Measurements from ENCODE around the gene IL2RG. TPM values are rescaled to one million over a fixed set of nuclear protein-coding genes. Genes with fewer than 3 reads are reported as not detected.

The IL2RG gene
- total RNA-seq (1 to 10 TPM in 3 of 4 donors, under 1 TPM in 1; 0.88 to 4.1 (median 2.2) TPM), polyA plus RNA-seq (1.1 TPM)
- long read RNA-seq, donor 1, partial matches to known transcripts = 1 of 2 reads
- long read RNA-seq, donor 1, other reads (novel, unspliced or antisense) = 0 of 2 reads
- long read RNA-seq, donor 2 = 0 reads
- long read RNA-seq, donor 3 = 0 reads
- long read RNA-seq, donor 4 = 0 reads

- no peaks in the 10 kb centered on the region for H3K4me1 ChIP-seq (ENCODE audit: control insufficient read depth, insufficient read depth, low read length)
- no peak within 1 kb of the TSS for H3K4me3 ChIP-seq (ENCODE audit: low read length)
- intact Hi-C loops (cut with DNase I) = no loop called here
- no peak within 1 kb of the TSS for H3K27ac ChIP-seq (ENCODE audit: low read length)
- no peaks in the 10 kb centered on the region for H3K9me3 ChIP-seq (ENCODE audit: control insufficient read depth, low read length)
- peak in 1 of 2 donors; percentile 63 for ATAC-seq
- 68% methylated on average over 8 of the region's 8 CpGs for WGBS
- no peak for DNase-seq
- no peaks in the 10 kb centered on the region for H3K27me3 ChIP-seq (ENCODE audit: control insufficient read depth, insufficient read depth)
These were observed at the start of gene IL2RG for GRCh38 chrX:71111141-71111843. IL2RG (minus strand) TSS chrX:71111577; CDS start chrX:71111539, 38 bp downstream.

- no peaks in the 10 kb centered on the region for H3K4me1 ChIP-seq (ENCODE audit: control insufficient read depth, insufficient read depth, low read length)
- WGBS = 75% methylated on average over 3 of the region's 3 CpGs
- no peaks in the 10 kb centered on the region for H3K9me3 ChIP-seq (ENCODE audit: control insufficient read depth, low read length)
- no peak overlapping the region for H3K4me3 ChIP-seq (ENCODE audit: low read length)
- no peak for ATAC-seq
- intact Hi-C loops (cut with DNase I) = no loop called here
- DNase-seq = no peak
- no peak overlapping the region for H3K27ac ChIP-seq (ENCODE audit: low read length)
- no peaks in the 10 kb centered on the region for H3K27me3 ChIP-seq (ENCODE audit: control insufficient read depth, insufficient read depth)
These were observed 49.1 kb upstream of the IL2RG start for GRCh38 chrX:71160475-71160874.

- Histone ChIP-seq H3K27me3 (ENCODE audit: control insufficient read depth, insufficient read depth) (no peaks in the 10 kb centered on the region), H3K4me3 (ENCODE audit: low read length) (no peak overlapping the region), H3K4me1 (ENCODE audit: control insufficient read depth, insufficient read depth, low read length) (no peaks in the 10 kb centered on the region), H3K27ac (ENCODE audit: low read length) (no peak overlapping the region), H3K9me3 (ENCODE audit: control insufficient read depth, low read length) (no peaks in the 10 kb centered on the region)
- DNase-seq (no peak), ATAC-seq (no peak)
- intact Hi-C loops (cut with DNase I) = no loop called here
- whole genome bisulfite sequencing = 84% methylated on average over 5 of the region's 5 CpGs
These were observed 48.0 kb upstream of the IL2RG start for GRCh38 chrX:71159335-71159734.

- Histone ChIP-seq H3K27ac (ENCODE audit: low read length) (no peak overlapping the region), H3K27me3 (ENCODE audit: control insufficient read depth, insufficient read depth) (no peaks in the 10 kb centered on the region), H3K9me3 (ENCODE audit: control insufficient read depth, low read length) (no peaks in the 10 kb centered on the region), H3K4me1 (ENCODE audit: control insufficient read depth, insufficient read depth, low read length) (no peaks in the 10 kb centered on the region), H3K4me3 (ENCODE audit: low read length) (no peak overlapping the region)
- WGBS = 82% methylated on average over 6 of the region's 6 CpGs
- no peak for ATAC-seq
- intact Hi-C loops (cut with DNase I) = no loop called here
- DNase-seq = no peak
These were observed 47.2 kb upstream of the IL2RG start for GRCh38 chrX:71158603-71159002.

- intact Hi-C loops (cut with DNase I) = no loop called here
- DNase-seq = no peak
- 84% methylated on average over 3 of the region's 3 CpGs for WGBS
- Histone ChIP-seq H3K4me1 (ENCODE audit: control insufficient read depth, insufficient read depth, low read length) (no peaks in the 10 kb centered on the region), H3K27ac (ENCODE audit: low read length) (no peak overlapping the region), H3K27me3 (ENCODE audit: control insufficient read depth, insufficient read depth) (no peaks in the 10 kb centered on the region), H3K9me3 (ENCODE audit: control insufficient read depth, low read length) (no peaks in the 10 kb centered on the region), H3K4me3 (ENCODE audit: low read length) (no peak overlapping the region)
- no peak for ATAC-seq
These were observed 43.3 kb upstream of the IL2RG start for GRCh38 chrX:71154641-71155040.

GRCh38 chrX:71154196-71154595 is 42.8 kb upstream of the IL2RG start:
- DNase-seq = no peak
- no peaks in the 10 kb centered on the region for H3K27me3 ChIP-seq (ENCODE audit: control insufficient read depth, insufficient read depth)
- H3K27ac ChIP-seq (ENCODE audit: low read length) = no peak overlapping the region
- no peaks in the 10 kb centered on the region for H3K4me1 ChIP-seq (ENCODE audit: control insufficient read depth, insufficient read depth, low read length)
- ATAC-seq = no peak
- 97% methylated on average over 7 of the region's 7 CpGs for WGBS
- no peak overlapping the region for H3K4me3 ChIP-seq (ENCODE audit: low read length)
- intact Hi-C loops (cut with DNase I) = no loop called here
- no peaks in the 10 kb centered on the region for H3K9me3 ChIP-seq (ENCODE audit: control insufficient read depth, low read length)

- H3K27ac ChIP-seq (ENCODE audit: low read length) = no peak overlapping the region
- H3K27me3 ChIP-seq (ENCODE audit: control insufficient read depth, insufficient read depth) = no peaks in the 10 kb centered on the region
- DNase-seq (no peak), ATAC-seq (no peak)
- intact Hi-C loops (cut with DNase I) = no loop called here
- WGBS = 70% methylated on average over 7 of the region's 7 CpGs
- no peaks in the 10 kb centered on the region for H3K9me3 ChIP-seq (ENCODE audit: control insufficient read depth, low read length)
- no peaks in the 10 kb centered on the region for H3K4me1 ChIP-seq (ENCODE audit: control insufficient read depth, insufficient read depth, low read length)
- H3K4me3 ChIP-seq (ENCODE audit: low read length) = no peak overlapping the region
These were observed 40.0 kb upstream of the IL2RG start for GRCh38 chrX:71151366-71151765.

GRCh38 chrX:71148278-71148663 is 36.9 kb upstream of the IL2RG start:
- Histone ChIP-seq H3K27ac (ENCODE audit: low read length) (no peak overlapping the region), H3K4me3 (ENCODE audit: low read length) (no peak overlapping the region), H3K27me3 (ENCODE audit: control insufficient read depth, insufficient read depth) (no peaks in the 10 kb centered on the region), H3K4me1 (ENCODE audit: control insufficient read depth, insufficient read depth, low read length) (peaks cover 3% of the 10 kb centered on the region), H3K9me3 (ENCODE audit: control insufficient read depth, low read length) (no peaks in the 10 kb centered on the region)
- intact Hi-C loops (cut with DNase I) = no loop called here
- WGBS = 68% methylated on average over 8 of the region's 8 CpGs
- DNase-seq (no peak), ATAC-seq (no peak)

GRCh38 chrX:71147496-71148277 is 36.3 kb upstream of the IL2RG start:
- WGBS = 80% methylated on average over 28 of the region's 28 CpGs

GRCh38 chrX:71144651-71145050 is 33.3 kb upstream of the IL2RG start, which contains the start of gene NLGN3:
NLGN3 (plus strand) TSS chrX:71144841; CDS start chrX:71147750, 2,909 bp downstream.
- intact Hi-C loops (cut with DNase I) = no loop called here
- Histone ChIP-seq H3K9me3 (ENCODE audit: control insufficient read depth, low read length) (no peaks in the 10 kb centered on the region), H3K4me1 (ENCODE audit: control insufficient read depth, insufficient read depth, low read length) (peaks cover 3% of the 10 kb centered on the region), H3K27ac (ENCODE audit: low read length) (no peak within 1 kb of the TSS), H3K27me3 (ENCODE audit: control insufficient read depth, insufficient read depth) (no peaks in the 10 kb centered on the region), H3K4me3 (ENCODE audit: low read length) (peak within 1 kb of the TSS; percentile 42)
- WGBS = 8% methylated on average over 28 of the region's 28 CpGs
- peak in 1 of 2 donors; percentile 25 for ATAC-seq
- DNase-seq = peak in 2 of 3 donors; percentile 59 to 62

More at GRCh38 chrX:71147496-71148277, 36.3 kb upstream of the IL2RG start:
- H3K9me3 ChIP-seq (ENCODE audit: control insufficient read depth, low read length) = no peaks in the 10 kb centered on the region
- no peaks in the 10 kb centered on the region for H3K27me3 ChIP-seq (ENCODE audit: control insufficient read depth, insufficient read depth)
- H3K4me1 ChIP-seq (ENCODE audit: control insufficient read depth, insufficient read depth, low read length) = peaks cover 3% of the 10 kb centered on the region
- intact Hi-C loops (cut with DNase I) = no loop called here
- no peak overlapping the region for H3K4me3 ChIP-seq (ENCODE audit: low read length)
- DNase-seq = no peak
- ATAC-seq = no peak
- no peak overlapping the region for H3K27ac ChIP-seq (ENCODE audit: low read length)

- Histone ChIP-seq H3K9me3 (ENCODE audit: control insufficient read depth, low read length) (no peaks in the 10 kb centered on the region), H3K4me3 (ENCODE audit: low read length) (no peak overlapping the region), H3K27ac (ENCODE audit: low read length) (no peak overlapping the region), H3K4me1 (ENCODE audit: control insufficient read depth, insufficient read depth, low read length) (peaks cover 3% of the 10 kb centered on the region), H3K27me3 (ENCODE audit: control insufficient read depth, insufficient read depth) (no peaks in the 10 kb centered on the region)
- intact Hi-C loops (cut with DNase I) = no loop called here
- ATAC-seq (peak in 1 of 2 donors; percentile 49), DNase-seq (peak in 2 of 3 donors; percentile 56 to 76)
- 33% methylated on average over 6 of the region's 6 CpGs for WGBS
These were observed 32.1 kb upstream of the IL2RG start for GRCh38 chrX:71143508-71143907.
